GM18867 (cell line): ENCODE measurements around the gene CD7.
"Not testable (repeated sequence)": the region's sequence is repeated elsewhere in the genome, so short reads cannot be mapped to it uniquely, and the experiment has no call there.

Source experiments
- ATAC-seq: cut with Tn5 transposase; IDR thresholded peaks from one replicate; pipeline ENCODE4 v1.9.1; 2021; ENCODE audit warnings: mild to moderate bottlenecking, moderate library complexity; ENCODE audit not compliant: unreplicated experiment

CD7 gene

GRCh38 chr17:82317394-82318168, at the start of gene CD7:
TSS of gene CD7 (minus strand) at chr17:82317608. CDS start at chr17:82317495, 113 bp downstream.
- no peak for ATAC-seq

GRCh38 chr17:82366749-82367148, 49.3 kb upstream of the CD7 start:
- no peak for ATAC-seq

GRCh38 chr17:82365606-82366295, 48.3 kb upstream of the CD7 start:
- ATAC-seq = no peak

- no peak for ATAC-seq
These were observed 44.7 kb upstream of the CD7 start for GRCh38 chr17:82361885-82362633.

- not testable (repeated sequence) for ATAC-seq
These were observed 42.2 kb upstream of the CD7 start for GRCh38 chr17:82359451-82360074.

- no peak for ATAC-seq
These were observed 41.3 kb upstream of the CD7 start, which contains the start of gene TEX19 for GRCh38 chr17:82358465-82359350. TSS of gene TEX19 (plus strand) at chr17:82359247. CDS start at chr17:82362151, 2,904 bp downstream.

GRCh38 chr17:82357394-82357793, 40.0 kb upstream of the CD7 start:
- no peak for ATAC-seq

- ATAC-seq = no peak
These were observed 39.5 kb upstream of the CD7 start for GRCh38 chr17:82356845-82357355.

- ATAC-seq = no peak
These were observed 38.5 kb upstream of the CD7 start for GRCh38 chr17:82355770-82356427.

GRCh38 chr17:82354804-82355308, 37.4 kb upstream of the CD7 start:
- no peak for ATAC-seq

GRCh38 chr17:82353484-82353883, 36.1 kb upstream of the CD7 start:
- no peak for ATAC-seq

- ATAC-seq = no peak
These were observed 34.5 kb upstream of the CD7 start for GRCh38 chr17:82351713-82352488.

- ATAC-seq = no peak
These were observed 33.9 kb upstream of the CD7 start for GRCh38 chr17:82351254-82351712.

- ATAC-seq = no peak
These were observed 33.0 kb upstream of the CD7 start for GRCh38 chr17:82350182-82351030.

- no peak for ATAC-seq
These were observed 31.9 kb upstream of the CD7 start for GRCh38 chr17:82349287-82349701.

GRCh38 chr17:82348866-82349265, 31.5 kb upstream of the CD7 start:
- ATAC-seq = no peak

- ATAC-seq = no peak
These were observed 31.0 kb upstream of the CD7 start for GRCh38 chr17:82348434-82348833.
